GM21786 (cell line): ENCODE results near the gene SNX33.
A peak's percentile ranks its signal among the peaks of the same experiment; 100 is the strongest.
"Not testable (repeated sequence)": the region's sequence is repeated elsewhere in the genome, so short reads cannot be mapped to it uniquely, and the experiment has no call there.

ENCODE experiments used
- ATAC-seq: cut with Tn5 transposase; IDR thresholded peaks from one replicate; pipeline ENCODE4 v1.9.1; 2021; ENCODE audit not compliant: unreplicated experiment

Gene SNX33

GRCh38 chr15:75647370-75648155 is at the start of gene SNX33:
TSS of gene SNX33 (plus strand) at chr15:75647912. CDS start at chr15:75649103, 1,191 bp downstream.
- no peak for ATAC-seq

GRCh38 chr15:75598361-75598760 is 49.4 kb upstream of the SNX33 start:
- ATAC-seq, result no peak

- ATAC-seq, result no peak
Measured at GRCh38 chr15:75599401-75599800, 48.3 kb upstream of the SNX33 start.

GRCh38 chr15:75606026-75606425 is 41.7 kb upstream of the SNX33 start:
- no peak for ATAC-seq

- ATAC-seq, result no peak
Measured at GRCh38 chr15:75606711-75607699, 40.7 kb upstream of the SNX33 start.

- no peak for ATAC-seq
Measured at GRCh38 chr15:75616766-75617165, 30.9 kb upstream of the SNX33 start.

- ATAC-seq, result no peak
Measured at GRCh38 chr15:75620058-75620820, 27.5 kb upstream of the SNX33 start.

GRCh38 chr15:75620841-75621391 is 26.8 kb upstream of the SNX33 start:
- ATAC-seq, result no peak

GRCh38 chr15:75622505-75622904 is 25.2 kb upstream of the SNX33 start:
- ATAC-seq, result no peak

- ATAC-seq, result peak; percentile 66
Measured at GRCh38 chr15:75625542-75626347, 22.0 kb upstream of the SNX33 start, which contains the start of gene SNUPN. TSS of gene SNUPN (minus strand) at chr15:75625725. CDS start at chr15:75621051, 4,674 bp downstream.

- ATAC-seq, result no peak
Measured at GRCh38 chr15:75631935-75632334, 15.8 kb upstream of the SNX33 start.

- not testable (repeated sequence) for ATAC-seq
Measured at GRCh38 chr15:75633922-75634321, 13.8 kb upstream of the SNX33 start.

GRCh38 chr15:75636026-75636425 is 11.7 kb upstream of the SNX33 start:
- ATAC-seq, result no peak

- ATAC-seq, result no peak
Measured at GRCh38 chr15:75637245-75638009, 10.3 kb upstream of the SNX33 start.

GRCh38 chr15:75639191-75639708 is 8.5 kb upstream of the SNX33 start:
- no peak for ATAC-seq

GRCh38 chr15:75639709-75640482 is 7.8 kb upstream of the SNX33 start, which contains the start of gene IMP3:
TSS of gene IMP3 (minus strand) at chr15:75640224. CDS start at chr15:75640168, 56 bp downstream.
- peak; percentile 93 for ATAC-seq

- peak; percentile 20 for ATAC-seq
Measured at GRCh38 chr15:75640483-75641178, 7.1 kb upstream of the SNX33 start.
